Neural cell (in vitro differentiated cells): ENCODE measurements around the gene CCND1.

Experiments
- EP300 ChIP-seq: fragments of 450-650 bp; conservative IDR thresholded peaks from 2 replicates; pipeline ENCODE4 v1.6.1; 2014; ENCODE audit warnings: antibody characterized with exemption, mild to moderate bottlenecking, moderate library complexity; ENCODE audit not compliant: poor library complexity, severe bottlenecking
- EZH2 ChIP-seq: fragments of 200-600, 300-800 bp; shearing (Covaris generic), sonication (generic); IDR thresholded peaks from 2 replicates; pipeline ENCODE4 v1.6.1; 2014; ENCODE audit warnings: antibody characterized with exemption, low read length, borderline replicate concordance, mild to moderate bottlenecking; ENCODE audit not compliant: insufficient read depth, poor library complexity, severe bottlenecking
- POLR2AphosphoS5 ChIP-seq: IDR thresholded peaks from 2 replicates; pipeline ENCODE4 v1.6.1; 2012
- RAD21 ChIP-seq: fragments of 450-650 bp; conservative IDR thresholded peaks from 2 replicates; pipeline ENCODE4 v1.6.1; 2014; ENCODE audit warnings: antibody characterized with exemption, mild to moderate bottlenecking, moderate library complexity
- TAF1 ChIP-seq: IDR thresholded peaks from 2 replicates; pipeline ENCODE4 v1.6.1; 2012; ENCODE audit warnings: low read depth
- TF ChIP-seq, protein P1 (sequence below): fragments of 450-650 bp; IDR thresholded peaks from 2 replicates; pipeline ENCODE4 v1.5.1; 2014; ENCODE audit warnings: antibody characterized with exemption, mild to moderate bottlenecking, moderate library complexity; ENCODE audit not compliant: poor library complexity, severe bottlenecking

DNA sequence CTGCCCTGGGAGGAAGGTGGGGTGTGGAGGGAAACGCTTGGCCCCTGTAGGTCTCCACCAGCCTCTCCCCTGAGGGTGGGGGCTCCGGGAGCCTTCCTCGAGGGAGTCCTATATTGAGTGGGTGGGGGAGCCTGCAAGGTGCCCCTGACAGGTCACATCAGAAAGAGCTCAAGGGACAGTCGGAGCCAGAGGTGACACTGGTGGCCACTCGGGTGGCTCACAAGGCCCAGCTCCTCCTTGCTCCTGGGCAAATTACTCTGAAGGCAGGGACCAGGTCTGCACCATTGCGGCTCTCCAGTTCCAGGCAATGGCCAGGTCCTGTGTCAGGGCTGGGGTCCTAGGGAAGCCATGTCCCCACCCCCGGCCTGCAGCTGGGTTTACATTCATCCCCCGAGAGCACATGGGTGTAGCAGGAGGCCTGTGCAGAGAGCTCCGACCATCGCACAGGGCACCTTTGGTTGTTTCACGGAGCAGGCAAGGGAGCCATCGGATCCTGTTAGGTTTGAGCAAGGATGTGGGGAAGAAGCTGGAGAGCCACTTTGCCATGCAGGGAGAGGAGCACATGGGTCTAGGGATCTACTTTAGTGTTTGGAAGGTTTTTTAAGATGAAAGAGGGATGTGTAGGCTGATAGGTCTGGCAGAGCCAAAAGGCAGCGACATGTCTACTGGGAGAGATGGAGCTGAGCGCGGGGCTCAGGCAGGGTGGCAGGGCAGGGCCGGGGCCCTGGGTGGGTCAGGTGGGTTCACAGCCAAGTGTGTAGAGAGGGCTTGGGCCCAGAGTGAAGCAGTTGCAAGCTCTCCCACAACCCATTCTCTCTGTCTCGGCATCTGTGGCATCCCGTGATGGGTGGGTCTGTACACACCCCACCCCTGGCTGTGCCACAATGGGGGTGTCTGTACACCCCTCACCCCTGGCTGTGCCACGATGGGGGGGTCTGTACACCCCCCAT is 14.8 kb downstream of the CCND1 start:
- TF ChIP-seq, protein P1, sequence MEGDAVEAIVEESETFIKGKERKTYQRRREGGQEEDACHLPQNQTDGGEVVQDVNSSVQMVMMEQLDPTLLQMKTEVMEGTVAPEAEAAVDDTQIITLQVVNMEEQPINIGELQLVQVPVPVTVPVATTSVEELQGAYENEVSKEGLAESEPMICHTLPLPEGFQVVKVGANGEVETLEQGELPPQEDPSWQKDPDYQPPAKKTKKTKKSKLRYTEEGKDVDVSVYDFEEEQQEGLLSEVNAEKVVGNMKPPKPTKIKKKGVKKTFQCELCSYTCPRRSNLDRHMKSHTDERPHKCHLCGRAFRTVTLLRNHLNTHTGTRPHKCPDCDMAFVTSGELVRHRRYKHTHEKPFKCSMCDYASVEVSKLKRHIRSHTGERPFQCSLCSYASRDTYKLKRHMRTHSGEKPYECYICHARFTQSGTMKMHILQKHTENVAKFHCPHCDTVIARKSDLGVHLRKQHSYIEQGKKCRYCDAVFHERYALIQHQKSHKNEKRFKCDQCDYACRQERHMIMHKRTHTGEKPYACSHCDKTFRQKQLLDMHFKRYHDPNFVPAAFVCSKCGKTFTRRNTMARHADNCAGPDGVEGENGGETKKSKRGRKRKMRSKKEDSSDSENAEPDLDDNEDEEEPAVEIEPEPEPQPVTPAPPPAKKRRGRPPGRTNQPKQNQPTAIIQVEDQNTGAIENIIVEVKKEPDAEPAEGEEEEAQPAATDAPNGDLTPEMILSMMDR, result no peak
- TF ChIP-seq EZH2, result no peak
- TF ChIP-seq RAD21, result no peak
- no peak for TF ChIP-seq POLR2AphosphoS5
- TF ChIP-seq TAF1, result no peak
- no peak for TF ChIP-seq EP300
